ENCODE measurements around the gene PLXNA4.

- TF ChIP-seq CTCF (IDR thresholded peaks at IDR 0.05) (no peak), EZH2 (IDR thresholded peaks at IDR 0.05; ENCODE audit: borderline replicate concordance, insufficient read depth, low read depth, low read length, poor library complexity, severe bottlenecking) (no peak)
Measured at GRCh38 chr7:132578826-132579225, 2.6 kb upstream of the PLXNA4 start.

Measured in B cell (primary cell).